Transverse colon (tissue), 3 donors: Measurements from ENCODE around the gene OAS1.

Source experiments
- CTCF ChIP-seq, 5 experiments: fragments of 200-600 bp in 3 of 5; fragments of 450-650 bp in 2 of 5; sonication (generic) in 3 of 5; IDR thresholded peaks; 1 replicate in 2 of 5; 2 replicates in 3 of 5; pipeline ENCODE4 v1.5.1; 2016 to 2017; ENCODE audit warnings: antibody characterized with exemption in 5 of 5, inconsistent platforms in 3 of 5, mild to moderate bottlenecking in 2 of 5, moderate library complexity in 1 of 5
- POLR2A ChIP-seq: fragments of 450-650 bp; IDR thresholded peaks from one replicate; pipeline ENCODE4 v1.6.1; 2016; ENCODE audit warnings: antibody characterized with exemption, mild to moderate bottlenecking, moderate library complexity

- TF ChIP-seq POLR2A (no peak), CTCF (IDR thresholded peaks at IDR 0.05) (no peak)
These were observed 41.0 kb downstream of the OAS1 start for GRCh38 chr12:112947761-112948160.
